Fibroblast of pulmonary artery (primary cell): Measurements from ENCODE around the gene OR7A10.
"Not testable (repeated sequence)": the region's sequence is repeated elsewhere in the genome, so short reads cannot be mapped to it uniquely, and the experiment has no call there.

Experiments used
- DNase-seq: peaks from one replicate; pipeline ENCODE4 v3.0.0-alpha.2; 2010; ENCODE audit warnings: low read depth
- H3K4me3 ChIP-seq: replicated peaks from 2 replicates; pipeline ENCODE4 v1.5.1; 2011; ENCODE audit warnings: low read depth, mild to moderate bottlenecking, control low read depth, low read length, moderate library complexity
- TF ChIP-seq, protein P1 (sequence below): IDR thresholded peaks from 2 replicates; pipeline ENCODE4 v1.5.1; 2011; ENCODE audit warnings: mild to moderate bottlenecking, control low read depth, low read length, inconsistent platforms; ENCODE audit errors: missing control alignments

The OR7A10 gene

GRCh38 chr19:14798760-14799159 lies 50.0 kb downstream of the OR7A10 start:
- TF ChIP-seq, protein P1, sequence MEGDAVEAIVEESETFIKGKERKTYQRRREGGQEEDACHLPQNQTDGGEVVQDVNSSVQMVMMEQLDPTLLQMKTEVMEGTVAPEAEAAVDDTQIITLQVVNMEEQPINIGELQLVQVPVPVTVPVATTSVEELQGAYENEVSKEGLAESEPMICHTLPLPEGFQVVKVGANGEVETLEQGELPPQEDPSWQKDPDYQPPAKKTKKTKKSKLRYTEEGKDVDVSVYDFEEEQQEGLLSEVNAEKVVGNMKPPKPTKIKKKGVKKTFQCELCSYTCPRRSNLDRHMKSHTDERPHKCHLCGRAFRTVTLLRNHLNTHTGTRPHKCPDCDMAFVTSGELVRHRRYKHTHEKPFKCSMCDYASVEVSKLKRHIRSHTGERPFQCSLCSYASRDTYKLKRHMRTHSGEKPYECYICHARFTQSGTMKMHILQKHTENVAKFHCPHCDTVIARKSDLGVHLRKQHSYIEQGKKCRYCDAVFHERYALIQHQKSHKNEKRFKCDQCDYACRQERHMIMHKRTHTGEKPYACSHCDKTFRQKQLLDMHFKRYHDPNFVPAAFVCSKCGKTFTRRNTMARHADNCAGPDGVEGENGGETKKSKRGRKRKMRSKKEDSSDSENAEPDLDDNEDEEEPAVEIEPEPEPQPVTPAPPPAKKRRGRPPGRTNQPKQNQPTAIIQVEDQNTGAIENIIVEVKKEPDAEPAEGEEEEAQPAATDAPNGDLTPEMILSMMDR: no peak
- no peak for DNase-seq
- H3K4me3 ChIP-seq: no peak overlapping the region

DNA sequence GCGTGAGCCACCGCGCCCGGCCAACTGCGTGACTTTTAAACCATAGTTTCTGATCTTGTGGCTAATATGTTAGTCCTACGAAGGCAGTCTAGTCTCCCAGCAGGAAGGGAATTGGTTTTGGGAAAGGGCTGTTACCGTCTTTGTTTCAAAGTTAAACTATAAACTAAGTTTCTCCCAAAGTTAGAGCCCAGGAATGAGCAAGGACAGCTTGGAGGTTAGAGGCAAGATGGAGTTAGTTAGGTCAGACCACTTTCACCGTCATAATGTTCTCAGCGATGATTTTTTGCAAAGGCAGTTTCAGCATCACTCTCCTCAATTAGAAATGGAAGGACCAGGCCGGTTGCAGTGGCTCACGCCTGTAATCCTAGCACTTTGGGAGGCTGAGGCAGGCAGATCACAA lies 52.7 kb downstream of the OR7A10 start:
- no peak for DNase-seq
- TF ChIP-seq, protein P1: no peak
- no peak overlapping the region for H3K4me3 ChIP-seq

- H3K4me3 ChIP-seq: no peak overlapping the region
- TF ChIP-seq, protein P1: no peak
- DNase-seq: no peak
These were observed 53.5 kb downstream of the OR7A10 start for GRCh38 chr19:14795078-14795721.

- H3K4me3 ChIP-seq, DNase-seq: not testable (repeated sequence)
These were observed 56.5 kb downstream of the OR7A10 start for GRCh38 chr19:14792250-14792649.
